Heart left ventricle (tissue), 13 donors: ENCODE measurements around the gene TRMT1.

Experiments used
- CTCF ChIP-seq, 12 donors: fragments of 200-600 bp; sonication (generic) in 4 of 12; IDR thresholded peaks; one replicate each; pipeline versions ENCODE4 v1.5.0 to v1.8.0; 2018 to 2022; ENCODE audit warnings: antibody characterized with exemption in 12 of 12, mild to moderate bottlenecking in 5 of 12
- POLR2A ChIP-seq, 2 donors: fragments of 450-650 bp; IDR thresholded peaks; one replicate each; pipeline ENCODE4 v1.6.1; 2017; ENCODE audit warnings: antibody characterized with exemption in 2 of 2, mild to moderate bottlenecking in 2 of 2, moderate library complexity in 2 of 2
- donor health status: ischemic (EF 13 %, LVEDD 7.1; RV severe dilation, severe dysfunction).
- donor health status: DM: no; HTN: yes; CAD: no.
- donor health status: DM: no; HTN: no; CAD: no.
- donor health status: ischemic (EF 25% LVEDD 6.9; RV normal size, moderate dysfunction).
- donor health status: ischemic (EF 25% LVEDD 5.7; RV mildly dilated, moderate dysfunction).
- donor health status: ischemic (EF 35%, LVEDD 5.7; RV mildly dilated, moderate dysfunction).
- donor health status: nonischemic (EF 11% LVEDD 7.7; RV severe dilation, severe dysfunction).
- donor health status: DM: yes; HTN: yes; CAD: no.
- donor health status: PGD.
- donor health status: ischemic (EF 29% LVEDD 5.4; RV normal size, mild dysfunction).
- donor health status: nonischemic (EF 23%, LVEDD 6.1; RV moderate dilation, normal function).

GRCh38 chr19:13055213-13056051 is 61.1 kb downstream of the TRMT1 start:
- peak in 3 of 12 donors; percentile 14 to 31 (median 31) for TF ChIP-seq CTCF (IDR thresholded peaks at IDR 0.05)
- no peak for TF ChIP-seq POLR2A (IDR thresholded peaks at IDR 0.05)
